CD4-positive, alpha-beta T cell treated with Interleukin-2 at 100 ng/mL for 4 hours (primary cell): ENCODE measurements around the gene PSMC5.
"Not testable (repeated sequence)": the region's sequence is repeated elsewhere in the genome, so short reads cannot be mapped to it uniquely, and the experiment has no call there.

Experiments used
- DNase-seq: peaks from one replicate; pipeline ENCODE4 v3.0.0-alpha.2; 2020; ENCODE audit warnings: low spot score

PSMC5 gene

GRCh38 chr17:63827002-63827800 is at the start of gene PSMC5, which contains the start of gene FTSJ3:
TSS of gene PSMC5 (plus strand) at chr17:63827431. CDS start at chr17:63827491, 60 bp downstream.
TSS of gene FTSJ3 (minus strand) at chr17:63827663. CDS start at chr17:63826902, 761 bp downstream.
- DNase-seq, result peak; percentile 96

- DNase-seq, result no peak
These were observed 46.7 kb upstream of the PSMC5 start for GRCh38 chr17:63780507-63780906.

GRCh38 chr17:63780928-63781327 is 46.3 kb upstream of the PSMC5 start:
- no peak for DNase-seq

- DNase-seq, result no peak
These were observed 43.7 kb upstream of the PSMC5 start for GRCh38 chr17:63783522-63783921.

- no peak for DNase-seq
These were observed 41.7 kb upstream of the PSMC5 start for GRCh38 chr17:63785556-63785955.

GRCh38 chr17:63786117-63786516 is 41.1 kb upstream of the PSMC5 start:
- DNase-seq, result no peak

- no peak for DNase-seq
These were observed 40.1 kb upstream of the PSMC5 start for GRCh38 chr17:63786971-63787711.

GRCh38 chr17:63790057-63790456 is 37.2 kb upstream of the PSMC5 start:
- DNase-seq, result no peak

- DNase-seq, result no peak
These were observed 35.0 kb upstream of the PSMC5 start for GRCh38 chr17:63792055-63792729.

- not testable (repeated sequence) for DNase-seq
These were observed 30.9 kb upstream of the PSMC5 start for GRCh38 chr17:63796375-63796774.

GRCh38 chr17:63798572-63799106 is 28.6 kb upstream of the PSMC5 start:
- DNase-seq, result no peak

GRCh38 chr17:63800783-63801182 is 26.4 kb upstream of the PSMC5 start:
- no peak for DNase-seq

- no peak for DNase-seq
These were observed 22.9 kb upstream of the PSMC5 start for GRCh38 chr17:63804328-63804727.

GRCh38 chr17:63805591-63805990 is 21.6 kb upstream of the PSMC5 start:
- DNase-seq, result no peak

GRCh38 chr17:63809970-63810369 is 17.3 kb upstream of the PSMC5 start:
- DNase-seq, result no peak

GRCh38 chr17:63816123-63816522 is 11.1 kb upstream of the PSMC5 start:
- DNase-seq, result no peak

- no peak for DNase-seq
These were observed 10.6 kb upstream of the PSMC5 start for GRCh38 chr17:63816669-63817068.

GRCh38 chr17:63817736-63818385 is 9.4 kb upstream of the PSMC5 start:
- no peak for DNase-seq

GRCh38 chr17:63819131-63819530 is 8.1 kb upstream of the PSMC5 start:
- DNase-seq, result no peak

- DNase-seq, result no peak
These were observed 7.4 kb upstream of the PSMC5 start for GRCh38 chr17:63819585-63820537.
